A204.1 (cell line): ENCODE data around the gene SEC23B.

Source experiments
- FAIRE-seq: peaks from 2 replicates; lab custom pipeline; 2012; peaks lifted over from hg19 to GRCh38; lab: Jason Lieb, UNC

SEC23B gene

DNA sequence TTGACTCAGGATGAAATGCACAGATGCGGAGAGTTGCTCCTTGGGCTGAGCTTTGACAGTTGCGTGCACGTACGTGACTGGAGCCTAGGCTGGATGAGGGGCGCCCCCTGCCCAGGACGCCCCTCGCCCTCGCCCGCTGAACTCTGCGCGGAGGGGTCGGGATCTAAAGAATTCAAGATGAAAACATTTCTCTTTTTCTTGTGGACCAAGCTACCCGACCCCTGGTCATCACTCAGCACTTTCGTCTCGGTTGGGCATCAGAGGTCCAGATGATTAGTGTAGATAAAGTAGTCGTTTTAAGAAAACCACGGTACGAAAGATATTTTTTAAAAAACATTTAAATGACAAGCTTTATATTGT lies 80.8 kb downstream of the SEC23B start:
- FAIRE-seq, result no peak

GRCh38 chr20:18589941-18590674 lies 82.4 kb downstream of the SEC23B start:
- FAIRE-seq, result no peak

DNA sequence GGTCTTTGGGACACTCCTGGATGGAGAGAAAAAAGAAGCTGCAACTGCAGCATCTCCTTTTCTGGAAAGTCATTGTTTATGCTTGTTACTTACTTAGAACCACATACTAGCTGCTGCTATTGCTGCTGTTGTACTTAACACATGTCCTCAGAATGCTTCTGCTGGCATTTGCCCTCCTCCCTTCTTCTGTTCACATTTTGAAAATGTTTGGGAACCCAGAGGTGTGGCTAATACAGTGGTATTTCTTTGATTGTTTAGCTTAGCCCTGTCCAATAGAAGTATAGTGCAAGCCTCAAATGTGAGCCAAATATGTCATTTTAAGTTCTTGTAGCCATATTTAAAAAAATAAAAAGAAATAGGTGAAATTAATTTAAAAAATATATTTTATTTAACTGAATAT lies 88.5 kb downstream of the SEC23B start:
- no peak for FAIRE-seq

GRCh38 chr20:18609741-18610140 lies 102.0 kb downstream of the SEC23B start:
- FAIRE-seq, result no peak
